Mesendoderm (in vitro differentiated cells): ENCODE results near the gene DNM3.

Experiments
- DNase-seq: peaks from one replicate; pipeline ENCODE4 v3.0.0; 2013
- H2AK5ac ChIP-seq: 2 replicates; pipeline ENCODE4 v1.6.1; 2013; ENCODE audit warnings: low read length, inconsistent platforms
- H2BK120ac ChIP-seq: 2 replicates; pipeline ENCODE4 v1.6.1; 2013; ENCODE audit warnings: low read depth, mild to moderate bottlenecking, low read length, moderate library complexity, mixed read lengths
- H2BK15ac ChIP-seq: replicated peaks from 2 replicates; pipeline ENCODE4 v1.6.1; 2013; ENCODE audit warnings: low read depth, mild to moderate bottlenecking, moderate library complexity
- H2BK5ac ChIP-seq: 2 replicates; pipeline ENCODE4 v1.6.1; 2013; ENCODE audit warnings: low read length, inconsistent platforms
- H3K18ac ChIP-seq: 2 replicates; pipeline ENCODE4 v1.6.1; 2013; ENCODE audit warnings: mild to moderate bottlenecking, low read length, mixed read lengths
- H3K23ac ChIP-seq: one replicate; pipeline ENCODE4 v1.6.1; 2013; ENCODE audit warnings: low read length
- H3K27ac ChIP-seq: 2 replicates; pipeline ENCODE4 v1.5.1; 2013; ENCODE audit warnings: low read depth, mild to moderate bottlenecking, inconsistent platforms, low read length, moderate library complexity
- H3K27me3 ChIP-seq: 2 replicates; pipeline ENCODE4 v1.6.1; 2013; ENCODE audit warnings: low read length, control low read depth, mild to moderate bottlenecking, inconsistent platforms; ENCODE audit not compliant: insufficient read depth, poor library complexity
- H3K36me3 ChIP-seq: 2 replicates; pipeline ENCODE4 v1.6.1; 2013; ENCODE audit warnings: low read length, inconsistent platforms; ENCODE audit not compliant: control insufficient read depth, insufficient read depth
- H3K4ac ChIP-seq: one replicate; pipeline ENCODE4 v1.6.1; 2013; ENCODE audit warnings: low read depth, mild to moderate bottlenecking, low read length, moderate library complexity
- H3K4me1 ChIP-seq: 2 replicates; pipeline ENCODE4 v1.6.1; 2013; ENCODE audit warnings: low read depth, low read length, inconsistent platforms; ENCODE audit not compliant: control insufficient read depth
- H3K4me2 ChIP-seq: 2 replicates; pipeline ENCODE4 v1.6.1; 2013; ENCODE audit warnings: low read length
- H3K4me3 ChIP-seq: 2 replicates; pipeline ENCODE4 v1.5.1; 2013; ENCODE audit warnings: mild to moderate bottlenecking, low read length
- H3K56ac ChIP-seq: one replicate; pipeline ENCODE4 v1.6.1; 2013; ENCODE audit warnings: low read length
- H3K79me1 ChIP-seq: 2 replicates; pipeline ENCODE4 v1.6.1; 2013; ENCODE audit warnings: low read length, inconsistent platforms
- H3K79me2 ChIP-seq: 2 replicates; pipeline ENCODE4 v1.6.1; 2013; ENCODE audit warnings: mild to moderate bottlenecking, low read length; ENCODE audit not compliant: control insufficient read depth, insufficient read depth
- H3K9ac ChIP-seq: 2 replicates; pipeline ENCODE4 v1.6.1; 2013; ENCODE audit warnings: low read length, inconsistent platforms
- H4K5ac ChIP-seq: one replicate; pipeline ENCODE4 v1.6.1; 2013; ENCODE audit warnings: low read length
- H4K8ac ChIP-seq: one replicate; pipeline ENCODE4 v1.6.1; 2013; ENCODE audit warnings: low read depth, mild to moderate bottlenecking, control low read depth, low read length, moderate library complexity
- WGBS: extraction: QIAGEN DNeasy Blood & Tissue Kit; methylation state at CpG from one replicate; pipeline ENCODE4 v1.1.7; 2013; ENCODE audit warnings: low lambda C conversion rate, missing lambda C conversion rate; ENCODE audit not compliant: insufficient coverage; ENCODE audit errors: extremely low coverage; 5-methylcytosine and 5-hydroxymethylcytosine counted together

DNM3 gene

GRCh38 chr1:171995573-171995972, 154.3 kb downstream of the DNM3 start:
- H3K23ac ChIP-seq, result no peak overlapping the region
- no peak overlapping the region for H3K4me3 ChIP-seq
- no peaks in the 10 kb centered on the region for H3K79me1 ChIP-seq
- no peak overlapping the region for H2BK15ac ChIP-seq
- H3K27me3 ChIP-seq, result no peaks in the 10 kb centered on the region
- no peak overlapping the region for H3K4ac ChIP-seq
- no peak overlapping the region for H2BK120ac ChIP-seq
- DNase-seq, result no peak
- H4K5ac ChIP-seq, result no peak overlapping the region
- no peak overlapping the region for H3K56ac ChIP-seq
- H3K79me2 ChIP-seq, result no peaks in the 10 kb centered on the region
- H3K9ac ChIP-seq, result no peak overlapping the region
- no peak overlapping the region for H3K18ac ChIP-seq
- H2BK5ac ChIP-seq, result peak overlapping the region; percentile 54
- H3K27ac ChIP-seq, result peak overlapping the region; percentile 38
- H3K4me1 ChIP-seq, result peaks cover 3% of the 10 kb centered on the region
- H4K8ac ChIP-seq, result no peak overlapping the region
- no CpG with 5 or more reads among the region's 3 CpGs for whole genome bisulfite sequencing
- no peak overlapping the region for H2AK5ac ChIP-seq
- H3K36me3 ChIP-seq, result no peaks in the 10 kb centered on the region
- H3K4me2 ChIP-seq, result no peak overlapping the region

GRCh38 chr1:171997936-171998335, 156.6 kb downstream of the DNM3 start:
- H3K4me1 ChIP-seq, result peaks cover 3% of the 10 kb centered on the region
- no peak for DNase-seq
- H4K8ac ChIP-seq, result no peak overlapping the region
- no peak overlapping the region for H3K18ac ChIP-seq
- H4K5ac ChIP-seq, result no peak overlapping the region
- no peak overlapping the region for H2BK120ac ChIP-seq
- no peaks in the 10 kb centered on the region for H3K36me3 ChIP-seq
- no peak overlapping the region for H3K23ac ChIP-seq
- H2AK5ac ChIP-seq, result no peak overlapping the region
- no peak overlapping the region for H3K56ac ChIP-seq
- H3K4me2 ChIP-seq, result no peak overlapping the region
- no peak overlapping the region for H3K4ac ChIP-seq
- no peak overlapping the region for H3K4me3 ChIP-seq
- no peak overlapping the region for H3K27ac ChIP-seq
- no peaks in the 10 kb centered on the region for H3K79me1 ChIP-seq
- H3K27me3 ChIP-seq, result no peaks in the 10 kb centered on the region
- no peak overlapping the region for H2BK5ac ChIP-seq
- no CpG with 5 or more reads among the region's 1 CpG for WGBS
- H2BK15ac ChIP-seq, result no peak overlapping the region
- no peaks in the 10 kb centered on the region for H3K79me2 ChIP-seq
- H3K9ac ChIP-seq, result no peak overlapping the region

- no peaks in the 10 kb centered on the region for H3K36me3 ChIP-seq
- H3K4me1 ChIP-seq, result peaks cover 3% of the 10 kb centered on the region
- H4K5ac ChIP-seq, result no peak overlapping the region
- peak overlapping the region; percentile 10 for H3K56ac ChIP-seq
- H3K27ac ChIP-seq, result no peak overlapping the region
- no peak overlapping the region for H2BK5ac ChIP-seq
- no peaks in the 10 kb centered on the region for H3K27me3 ChIP-seq
- H3K4me3 ChIP-seq, result no peak overlapping the region
- no CpG with 5 or more reads among the region's 2 CpGs for WGBS
- H2AK5ac ChIP-seq, result no peak overlapping the region
- no peak overlapping the region for H2BK120ac ChIP-seq
- H4K8ac ChIP-seq, result no peak overlapping the region
- H3K4me2 ChIP-seq, result no peak overlapping the region
- no peak overlapping the region for H3K18ac ChIP-seq
- no peak overlapping the region for H3K9ac ChIP-seq
- H3K79me2 ChIP-seq, result no peaks in the 10 kb centered on the region
- no peaks in the 10 kb centered on the region for H3K79me1 ChIP-seq
- no peak overlapping the region for H3K23ac ChIP-seq
- H2BK15ac ChIP-seq, result no peak overlapping the region
- no peak for DNase-seq
- no peak overlapping the region for H3K4ac ChIP-seq
Measured at GRCh38 chr1:171998711-171999110, 157.4 kb downstream of the DNM3 start.

GRCh38 chr1:171999756-172000155, 158.5 kb downstream of the DNM3 start:
- Histone ChIP-seq H3K79me1 (no peaks in the 10 kb centered on the region), H4K5ac (no peak overlapping the region), H3K4ac (no peak overlapping the region), H4K8ac (no peak overlapping the region), H2AK5ac (no peak overlapping the region), H2BK120ac (no peak overlapping the region), H3K4me1 (peaks cover 3% of the 10 kb centered on the region), H3K4me3 (no peak overlapping the region), H3K23ac (no peak overlapping the region), H3K27ac (no peak overlapping the region), H3K36me3 (no peaks in the 10 kb centered on the region), H3K56ac (no peak overlapping the region), H3K18ac (no peak overlapping the region), H3K79me2 (no peaks in the 10 kb centered on the region), H2BK15ac (no peak overlapping the region), H3K27me3 (no peaks in the 10 kb centered on the region), H2BK5ac (no peak overlapping the region), H3K9ac (no peak overlapping the region), H3K4me2 (no peak overlapping the region)
- DNase-seq, result peak; percentile 68
- no CpG with 5 or more reads among the region's 2 CpGs for WGBS

GRCh38 chr1:172001288-172001687, 160.0 kb downstream of the DNM3 start:
- no peak overlapping the region for H2AK5ac ChIP-seq
- WGBS, result no CpG with 5 or more reads among the region's 3 CpGs
- no peak overlapping the region for H3K56ac ChIP-seq
- no peak overlapping the region for H2BK15ac ChIP-seq
- no peaks in the 10 kb centered on the region for H3K27me3 ChIP-seq
- no peak overlapping the region for H4K5ac ChIP-seq
- no peak overlapping the region for H3K4me2 ChIP-seq
- H3K4me1 ChIP-seq, result peaks cover 1% of the 10 kb centered on the region
- no peak overlapping the region for H3K4me3 ChIP-seq
- no peak overlapping the region for H3K27ac ChIP-seq
- no peak overlapping the region for H2BK5ac ChIP-seq
- no peak for DNase-seq
- H3K18ac ChIP-seq, result no peak overlapping the region
- no peak overlapping the region for H2BK120ac ChIP-seq
- H3K79me2 ChIP-seq, result no peaks in the 10 kb centered on the region
- no peak overlapping the region for H3K4ac ChIP-seq
- H3K23ac ChIP-seq, result no peak overlapping the region
- H3K79me1 ChIP-seq, result no peaks in the 10 kb centered on the region
- H4K8ac ChIP-seq, result no peak overlapping the region
- no peak overlapping the region for H3K9ac ChIP-seq
- H3K36me3 ChIP-seq, result no peaks in the 10 kb centered on the region

- Histone ChIP-seq H3K4ac (no peak overlapping the region), H3K56ac (no peak overlapping the region), H2BK15ac (no peak overlapping the region), H3K18ac (no peak overlapping the region), H4K8ac (no peak overlapping the region), H3K79me2 (no peaks in the 10 kb centered on the region), H3K23ac (no peak overlapping the region), H3K27ac (no peak overlapping the region), H2AK5ac (no peak overlapping the region), H3K36me3 (no peaks in the 10 kb centered on the region), H3K4me3 (no peak overlapping the region), H3K4me1 (peaks cover 1% of the 10 kb centered on the region), H2BK5ac (no peak overlapping the region), H3K27me3 (no peaks in the 10 kb centered on the region), H3K79me1 (no peaks in the 10 kb centered on the region), H3K4me2 (no peak overlapping the region), H2BK120ac (no peak overlapping the region), H4K5ac (no peak overlapping the region), H3K9ac (no peak overlapping the region)
- no CpG with 5 or more reads among the region's 3 CpGs for WGBS
- DNase-seq, result peak; percentile 49
Measured at GRCh38 chr1:172002725-172003345, 161.5 kb downstream of the DNM3 start.
